ENCODE results near the gene EGFL8.

Gene EGFL8

DNA sequence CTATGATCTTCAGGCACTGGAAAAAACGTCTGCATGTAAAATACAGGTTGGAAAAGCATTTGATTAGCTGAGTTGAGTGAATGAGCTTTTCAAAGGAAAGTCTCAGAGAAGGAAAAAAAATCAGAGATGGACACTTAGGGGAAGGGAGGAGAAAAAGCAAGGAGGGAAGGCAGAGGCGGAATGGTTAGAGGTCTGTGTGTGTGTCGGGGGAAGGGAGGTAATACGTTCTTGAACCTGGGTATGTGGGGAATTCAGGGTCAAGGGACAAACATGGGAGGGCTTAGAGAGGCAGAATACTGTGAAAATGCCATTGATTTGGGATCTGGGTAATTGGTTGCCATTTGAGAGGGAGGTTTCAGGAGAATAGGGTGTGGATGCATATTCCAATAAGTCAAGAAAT is 17.7 kb upstream of the EGFL8 start:
- DNase-seq (ENCODE audit: low read depth, low spot score) = no peak

DNA sequence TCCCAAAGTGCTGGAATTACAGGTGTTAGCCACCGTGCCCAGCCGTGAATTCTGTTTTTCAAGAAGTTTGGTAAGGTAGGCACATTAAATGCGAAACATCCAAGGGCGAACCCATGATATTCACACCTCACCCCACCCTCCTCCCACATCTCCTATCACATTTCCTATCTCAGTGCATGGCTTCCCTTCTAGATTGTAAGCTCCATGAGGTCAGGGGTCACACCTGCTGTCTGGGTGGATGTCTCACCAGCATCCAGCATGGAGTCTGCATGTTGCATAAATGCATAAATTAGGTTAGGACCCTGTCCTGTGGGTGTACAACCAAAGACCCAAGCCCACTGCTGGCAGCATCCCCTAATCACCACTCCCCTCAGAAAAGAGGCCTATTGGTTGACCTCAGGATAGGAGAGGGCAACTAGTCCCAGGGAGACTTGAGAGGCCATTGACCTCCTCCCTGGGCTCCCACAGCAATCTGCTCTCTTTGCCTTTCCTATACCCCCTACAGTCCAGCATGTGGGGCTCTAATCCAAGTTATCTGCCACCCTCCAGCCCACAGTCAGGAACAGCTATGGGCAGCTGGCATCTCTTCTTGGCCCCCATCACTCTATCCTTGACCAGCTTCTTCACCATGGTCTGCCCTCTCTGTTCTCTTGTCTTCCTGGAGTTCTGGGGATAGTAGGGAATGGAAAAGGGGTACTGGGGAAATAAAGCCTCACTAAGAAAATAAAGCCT is 16.8 kb upstream of the EGFL8 start:
- no peak for DNase-seq (ENCODE audit: low read depth, low spot score)

DNA sequence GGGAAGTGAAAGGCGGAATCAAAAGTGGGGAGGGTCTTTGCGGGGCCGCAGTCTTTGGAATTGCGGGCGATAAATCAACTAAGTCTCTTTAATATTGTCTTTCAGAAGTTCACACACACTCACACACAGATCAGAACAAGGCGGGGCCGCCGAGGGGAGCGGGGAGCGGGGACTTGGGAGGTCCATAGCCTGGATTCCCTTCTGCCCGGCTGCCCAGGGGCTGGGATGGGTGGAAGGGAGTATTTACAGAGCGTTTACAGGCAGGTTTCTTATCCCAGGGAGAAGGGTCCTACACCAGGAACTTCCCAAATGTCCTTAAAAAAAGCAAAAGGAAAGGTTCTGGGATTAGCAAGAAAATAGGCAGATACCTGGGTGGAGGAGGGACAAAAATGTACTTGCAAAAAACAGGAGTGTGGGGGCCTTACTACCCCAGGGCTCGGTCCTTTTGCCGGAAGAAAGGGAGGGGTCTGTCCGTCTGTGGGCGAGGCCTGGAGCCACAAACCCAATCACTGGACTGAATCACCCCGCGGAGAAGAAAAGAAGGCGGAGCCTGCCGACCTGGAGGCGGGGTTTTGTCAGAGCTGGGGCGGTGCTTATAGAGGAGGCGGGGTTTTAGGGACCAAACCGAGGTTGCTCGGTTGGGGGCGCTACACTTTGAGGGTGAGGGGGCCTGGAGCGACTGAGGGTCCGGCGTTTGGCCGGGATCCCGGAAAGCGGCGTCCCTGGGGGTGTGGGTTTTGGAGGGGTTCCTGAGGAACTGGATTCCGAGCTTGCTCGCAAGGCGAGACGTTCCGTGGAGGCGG is 15.9 kb upstream of the EGFL8 start:
- DNase-seq (ENCODE audit: low read depth, low spot score) = peak; percentile 75

DNA sequence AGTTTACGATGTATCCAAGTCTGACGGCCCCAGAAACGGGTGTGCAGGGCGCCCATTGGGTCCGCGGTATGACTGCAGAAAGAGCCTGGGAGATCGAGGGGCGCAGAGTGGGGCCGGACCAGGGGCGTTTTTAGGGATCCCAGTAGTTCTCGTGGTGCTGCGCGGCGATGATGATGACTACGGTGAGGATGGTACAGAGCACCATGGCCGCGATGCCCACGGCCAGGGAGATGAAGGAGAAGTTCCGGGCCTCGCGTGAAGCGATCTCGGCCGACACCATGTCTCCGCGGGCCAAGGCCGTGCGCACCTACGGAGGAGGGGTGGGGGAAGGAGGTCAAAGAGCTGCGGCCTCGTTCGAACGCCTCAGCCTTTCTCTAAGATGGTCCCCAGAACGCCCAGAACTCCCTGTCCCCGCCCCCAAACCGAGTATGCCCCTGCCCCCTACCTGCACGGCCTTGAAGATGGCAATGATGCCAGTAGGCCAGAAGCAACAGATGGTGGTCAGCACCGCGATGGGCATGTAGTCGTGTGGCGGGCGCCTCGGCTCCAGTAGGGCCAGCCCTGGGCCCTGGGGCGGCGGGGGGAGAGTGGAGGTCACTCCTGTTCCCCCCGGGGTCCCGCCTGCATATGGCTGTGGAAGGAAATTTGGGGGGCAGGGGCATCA is 15.2 kb upstream of the EGFL8 start:
- DNase-seq (ENCODE audit: low read depth, low spot score) = no peak

DNA sequence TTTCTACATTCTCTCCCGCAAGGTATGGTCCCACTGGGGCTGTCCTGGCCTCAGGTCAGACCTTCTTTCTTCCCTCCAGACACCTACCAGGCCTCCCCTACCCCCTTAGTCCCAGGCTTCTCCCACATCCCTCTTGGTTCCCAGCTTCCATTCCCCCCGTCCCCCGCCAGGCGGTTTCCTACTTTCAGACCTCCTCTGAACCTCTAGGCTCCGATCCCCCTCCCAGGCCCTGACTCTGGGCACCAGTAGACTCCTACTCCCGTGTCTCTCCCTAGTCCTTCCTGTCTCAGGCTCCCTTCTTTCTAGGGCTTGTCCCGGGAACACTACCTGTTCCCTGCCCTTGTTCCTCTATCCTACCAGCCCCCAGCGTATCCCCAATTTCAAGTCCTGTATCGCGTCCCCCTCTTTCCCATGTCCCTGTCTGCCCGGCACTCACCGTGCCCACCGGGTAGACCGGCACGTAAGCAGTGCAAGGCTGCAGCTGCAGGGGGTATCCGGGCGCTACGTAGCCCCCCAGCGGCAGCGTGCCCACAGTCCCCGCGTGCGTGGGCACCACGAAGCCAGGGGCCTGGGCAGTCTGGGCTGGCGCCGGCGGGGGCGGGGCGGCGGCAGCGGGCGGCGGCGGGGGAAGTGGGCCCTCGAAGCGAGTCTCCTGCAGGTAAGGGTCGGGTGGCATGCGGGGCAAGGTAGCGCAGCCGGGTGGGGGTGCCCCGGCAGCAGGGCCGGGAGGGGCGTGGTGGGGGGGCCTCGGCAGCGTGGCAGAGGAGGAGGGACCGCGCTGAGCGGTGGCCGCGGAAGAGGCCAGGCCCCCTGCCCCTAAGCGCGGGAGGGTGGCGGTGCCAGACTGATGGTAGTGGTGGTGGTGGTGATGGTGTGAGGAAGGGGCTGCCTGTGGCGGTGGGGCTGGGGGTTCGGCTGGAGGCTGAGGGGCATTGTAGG is 14.2 kb upstream of the EGFL8 start:
- no peak for DNase-seq (ENCODE audit: low read depth, low spot score)

DNA sequence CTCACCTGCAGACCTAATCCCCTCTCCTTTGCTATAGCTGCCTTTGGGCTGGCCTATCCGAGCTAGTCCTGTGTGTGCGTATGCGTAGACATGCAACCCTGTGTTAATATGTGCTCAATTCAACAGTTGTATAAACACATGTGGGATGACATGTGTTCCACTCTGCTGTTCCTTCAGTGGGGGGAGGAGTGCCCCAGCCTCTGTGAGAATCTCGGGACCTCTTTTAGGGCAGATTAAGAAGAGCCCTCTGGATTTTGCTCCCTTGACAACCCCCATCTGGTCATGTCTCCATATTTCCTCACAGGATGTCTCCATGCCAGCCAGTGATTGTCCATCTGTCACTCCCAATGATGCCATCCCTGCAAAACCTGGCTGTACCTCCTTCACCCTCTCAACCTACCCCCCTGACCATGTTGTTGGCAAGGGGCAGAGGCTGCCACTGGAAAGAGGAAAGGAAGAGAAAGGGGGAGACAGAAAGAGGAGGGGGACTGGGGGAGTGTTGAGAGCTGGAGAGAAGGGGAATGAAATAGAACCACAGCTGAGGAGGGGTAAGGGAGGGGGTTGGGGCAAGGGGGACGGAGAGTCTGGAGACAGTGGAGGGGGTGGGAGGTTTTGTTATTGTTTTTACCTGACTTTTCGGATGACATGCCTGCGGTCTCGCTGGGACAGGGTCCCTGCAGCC is 13.1 kb upstream of the EGFL8 start:
- DNase-seq (ENCODE audit: low read depth, low spot score) = no peak

DNA sequence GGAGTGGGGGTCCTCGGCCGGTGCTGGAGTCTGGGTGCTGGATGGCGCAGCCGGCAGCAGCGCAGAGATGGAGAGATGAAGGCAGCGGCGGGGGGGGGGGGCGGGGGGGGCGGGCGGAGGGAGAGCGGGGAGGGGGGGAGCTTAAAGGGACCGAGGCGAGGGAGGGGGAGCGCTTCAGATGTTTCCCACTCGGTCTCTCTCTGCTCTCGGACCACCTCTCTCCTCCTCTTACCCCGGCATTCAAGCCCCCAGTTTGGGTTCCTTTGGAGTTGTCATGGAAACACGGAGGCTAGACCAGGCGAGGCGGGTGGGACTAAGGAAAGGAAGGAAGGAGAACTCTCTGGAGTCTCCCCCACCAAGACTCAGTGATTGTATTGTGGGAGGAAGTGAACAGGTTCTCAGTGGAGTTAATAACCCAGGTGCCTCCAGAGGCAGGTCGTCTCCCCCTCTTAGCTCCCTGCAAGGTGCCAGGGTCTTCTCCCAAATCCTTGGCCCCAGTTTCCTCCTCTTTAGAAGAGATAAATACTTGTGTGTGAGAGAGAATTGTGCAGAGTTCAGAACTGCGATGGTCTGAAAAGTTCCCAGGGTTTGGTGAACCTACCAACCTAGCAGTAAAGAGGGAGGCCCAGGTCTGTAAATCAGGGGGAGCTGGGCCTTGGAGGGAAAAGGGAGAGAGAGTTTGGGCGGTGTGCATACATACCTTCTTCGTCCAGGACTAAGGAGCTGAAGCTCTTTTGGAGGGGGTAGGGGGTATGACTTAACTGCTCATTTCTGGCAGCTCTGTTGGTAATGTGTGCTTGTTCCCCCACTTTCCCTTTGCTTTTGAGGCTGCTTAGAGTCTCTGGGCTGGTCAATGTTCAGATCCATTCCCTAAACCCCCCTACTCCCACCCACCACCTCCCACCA is 12.3 kb upstream of the EGFL8 start, which contains the start of gene PRRT1:
Gene PRRT1 (minus strand): TSS at position 77 of the 906 bp plus-strand sequence. CDS start 112 bp downstream, outside the sequence.
- DNase-seq (ENCODE audit: low read depth, low spot score) = no peak

DNA sequence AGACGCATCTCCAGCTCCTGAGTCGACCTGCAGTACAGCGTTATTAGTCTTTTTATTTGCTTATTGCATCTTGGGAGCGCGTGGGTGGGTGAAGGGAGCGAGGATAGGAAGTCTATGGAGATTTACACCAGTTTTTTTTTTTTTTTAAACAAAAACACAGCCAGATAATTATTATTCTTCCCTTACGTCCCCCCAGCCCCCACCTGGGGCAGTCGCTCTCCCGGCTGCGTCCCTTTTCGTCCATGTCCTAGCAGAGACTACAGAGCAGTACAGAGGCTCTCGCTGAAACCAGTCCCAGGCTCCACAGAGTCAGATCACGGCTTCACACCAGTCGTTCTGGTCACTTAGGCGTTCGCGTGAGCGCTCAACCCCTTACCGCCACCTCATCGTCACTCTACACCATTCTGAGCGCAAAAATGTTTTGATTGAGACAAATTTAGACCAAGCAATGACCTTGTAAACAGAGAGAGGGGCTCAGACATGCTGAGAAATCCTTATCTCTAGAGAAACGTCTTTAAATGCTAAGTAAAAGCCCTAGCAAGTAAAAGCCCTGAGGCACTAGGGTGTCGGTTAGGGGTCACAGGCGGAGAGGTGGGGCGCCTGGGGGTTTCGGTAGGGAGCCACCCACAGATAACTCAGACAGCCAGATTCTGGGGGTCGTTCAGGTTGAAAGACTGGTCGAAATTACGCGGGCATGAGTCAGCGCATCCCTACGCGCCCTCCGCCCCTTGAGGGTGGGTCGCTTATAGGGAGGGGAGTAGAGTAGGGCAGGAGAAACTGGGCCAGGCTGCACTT is 11.4 kb upstream of the EGFL8 start:
- DNase-seq (ENCODE audit: low read depth, low spot score) = peak; percentile 56

DNA sequence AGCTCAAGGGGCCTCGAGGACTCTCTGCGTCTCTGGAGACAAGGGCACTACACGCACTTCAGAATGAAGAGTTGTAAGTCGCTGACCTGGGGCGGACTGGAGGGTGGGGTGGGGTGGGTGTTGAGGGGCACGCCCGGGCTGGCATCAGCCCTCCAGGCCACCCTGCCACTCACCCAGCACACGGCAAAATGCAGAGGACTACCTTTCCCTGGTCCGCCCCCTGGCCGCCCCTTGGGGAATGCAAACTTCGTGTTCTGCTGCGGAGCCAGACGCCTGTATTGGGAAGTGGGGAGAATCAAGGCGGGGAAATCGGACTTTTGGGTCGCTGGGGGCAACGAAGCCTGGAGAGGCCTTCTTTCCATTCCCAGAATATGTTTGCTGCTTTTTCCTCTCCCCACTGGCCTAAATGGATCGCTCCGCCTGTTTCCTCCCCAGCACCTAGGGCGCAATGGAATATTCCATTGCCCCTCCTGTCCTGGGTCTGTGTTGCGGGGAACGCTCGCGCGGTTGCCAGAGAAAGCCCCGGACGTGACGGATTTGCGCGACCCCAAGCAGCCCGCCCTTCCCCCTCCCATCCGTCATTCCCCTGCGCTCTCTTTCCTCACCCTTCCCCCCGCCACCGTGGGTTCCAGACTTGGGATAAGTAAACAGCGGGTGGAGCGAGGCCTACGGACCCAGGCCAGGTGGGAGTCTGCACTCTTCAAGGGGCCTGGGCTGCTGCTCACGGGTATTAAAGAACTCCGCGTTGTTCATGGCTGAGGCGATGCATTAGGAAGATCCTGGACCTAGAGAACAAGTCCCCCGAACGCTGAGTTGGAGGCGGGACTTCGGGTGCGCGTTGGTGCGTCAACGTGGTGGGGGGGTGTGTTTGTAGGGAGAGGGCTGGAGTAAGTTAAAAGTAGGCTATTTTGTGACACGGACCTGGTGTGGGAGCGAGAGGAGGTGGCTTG is 10.6 kb upstream of the EGFL8 start, which contains the start of gene PPT2:
Gene PPT2 (plus strand): TSS at position 578 of the 950 bp plus-strand sequence. CDS start 454 bp downstream, outside the sequence.
- DNase-seq (ENCODE audit: low read depth, low spot score) = peak; percentile 97

DNA sequence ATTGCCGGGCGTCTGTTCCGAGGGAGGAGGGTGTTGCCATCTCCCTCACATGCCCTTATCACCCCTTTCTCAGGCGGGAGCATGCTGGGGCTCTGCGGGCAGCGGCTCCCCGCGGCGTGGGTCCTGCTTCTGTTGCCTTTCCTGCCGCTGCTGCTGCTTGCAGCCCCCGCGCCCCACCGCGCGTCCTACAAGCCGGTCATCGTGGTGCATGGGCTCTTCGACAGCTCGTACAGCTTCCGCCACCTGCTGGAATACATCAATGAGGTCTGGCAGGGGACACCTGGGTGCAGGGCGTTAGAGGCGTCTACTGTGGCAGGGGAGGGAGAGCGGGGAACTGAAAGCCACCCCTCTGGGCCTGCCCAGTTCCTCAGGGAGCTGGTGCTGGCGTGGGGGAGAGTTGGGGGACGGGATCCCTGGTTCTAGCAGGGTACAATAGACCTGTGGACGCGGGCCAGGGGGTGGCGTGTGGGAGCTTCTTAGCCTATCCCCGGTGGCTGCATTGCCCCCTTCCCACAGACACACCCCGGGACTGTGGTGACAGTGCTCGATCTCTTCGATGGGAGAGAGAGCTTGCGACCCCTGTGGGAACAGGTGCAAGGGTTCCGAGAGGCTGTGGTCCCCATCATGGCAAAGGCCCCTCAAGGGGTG is 9.8 kb upstream of the EGFL8 start:
- DNase-seq (ENCODE audit: low read depth, low spot score) = peak; percentile 83

DNA sequence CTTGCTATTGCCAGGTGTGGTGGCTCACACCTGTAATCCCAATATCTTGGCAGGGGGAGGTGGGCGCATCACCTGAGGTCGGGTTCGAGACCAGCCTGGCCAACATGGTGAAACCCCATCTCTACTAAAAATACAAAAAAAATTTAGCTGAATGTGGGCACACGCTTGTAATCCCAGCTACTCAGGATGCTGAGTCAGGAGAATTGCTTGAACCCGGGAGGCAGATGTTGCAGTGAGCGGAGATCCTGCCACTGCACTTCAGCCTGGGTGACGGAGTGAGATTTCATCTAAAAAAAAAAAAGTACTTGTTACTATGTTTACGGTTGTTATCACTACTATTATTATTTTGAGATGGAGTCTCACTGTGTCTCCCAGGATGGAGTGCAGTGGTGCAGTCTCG is 7.5 kb upstream of the EGFL8 start:
- DNase-seq (ENCODE audit: low read depth, low spot score) = no peak

DNA sequence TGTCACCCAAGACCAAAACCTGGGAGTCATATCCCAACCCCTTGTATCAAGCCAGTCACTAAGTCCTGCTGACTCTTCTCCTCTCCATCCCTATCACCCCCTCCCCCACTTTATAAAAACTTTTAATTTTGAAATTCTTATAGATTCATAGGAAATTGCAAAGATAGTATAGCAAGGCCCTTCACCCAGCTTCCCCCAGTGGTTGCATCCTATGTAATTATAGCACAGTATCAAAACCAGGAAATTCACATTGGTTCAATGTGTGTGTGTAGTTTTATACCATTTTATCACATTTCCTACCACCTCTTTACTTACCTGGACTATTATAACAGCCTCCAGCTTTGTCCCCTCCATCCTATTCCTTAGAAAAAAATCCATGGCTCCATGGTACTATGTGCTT is 6.3 kb upstream of the EGFL8 start:
- DNase-seq (ENCODE audit: low read depth, low spot score) = no peak

DNA sequence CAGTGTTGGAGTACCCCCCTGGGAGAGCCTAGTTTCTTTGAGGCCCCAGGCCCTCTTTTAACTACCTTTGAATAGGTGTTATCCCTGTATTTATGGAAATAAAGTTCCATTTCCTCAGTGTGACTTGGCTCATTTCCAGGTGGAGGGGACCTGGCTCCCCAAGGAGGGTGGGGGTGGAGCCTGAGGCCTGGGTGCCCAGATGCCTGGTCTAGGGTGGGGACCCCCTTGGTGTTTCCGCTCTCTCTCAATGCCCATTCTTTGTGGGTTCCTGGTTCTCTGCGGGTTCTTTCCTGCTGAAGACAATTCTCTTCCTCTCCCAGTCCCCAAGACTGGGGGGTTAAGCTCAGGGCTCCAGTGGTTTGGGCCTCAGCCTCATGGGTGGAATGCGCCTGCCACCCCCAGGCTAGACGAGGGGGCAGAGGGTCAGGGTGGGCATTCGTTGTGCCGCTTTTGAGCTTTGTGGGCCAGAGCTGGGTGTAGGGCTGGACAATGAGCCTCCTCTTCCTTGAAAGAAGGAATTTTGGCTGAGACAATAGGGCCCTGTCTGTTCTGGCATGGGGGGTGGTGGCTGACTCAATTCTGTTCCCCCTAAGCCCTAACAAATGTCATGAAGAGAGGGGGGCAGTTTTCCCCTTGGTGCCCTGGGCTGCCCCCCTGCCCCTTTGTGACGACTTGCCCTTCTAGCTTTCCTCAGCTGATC is 686 bp upstream of the EGFL8 start:
- DNase-seq (ENCODE audit: low read depth, low spot score) = no peak

DNA sequence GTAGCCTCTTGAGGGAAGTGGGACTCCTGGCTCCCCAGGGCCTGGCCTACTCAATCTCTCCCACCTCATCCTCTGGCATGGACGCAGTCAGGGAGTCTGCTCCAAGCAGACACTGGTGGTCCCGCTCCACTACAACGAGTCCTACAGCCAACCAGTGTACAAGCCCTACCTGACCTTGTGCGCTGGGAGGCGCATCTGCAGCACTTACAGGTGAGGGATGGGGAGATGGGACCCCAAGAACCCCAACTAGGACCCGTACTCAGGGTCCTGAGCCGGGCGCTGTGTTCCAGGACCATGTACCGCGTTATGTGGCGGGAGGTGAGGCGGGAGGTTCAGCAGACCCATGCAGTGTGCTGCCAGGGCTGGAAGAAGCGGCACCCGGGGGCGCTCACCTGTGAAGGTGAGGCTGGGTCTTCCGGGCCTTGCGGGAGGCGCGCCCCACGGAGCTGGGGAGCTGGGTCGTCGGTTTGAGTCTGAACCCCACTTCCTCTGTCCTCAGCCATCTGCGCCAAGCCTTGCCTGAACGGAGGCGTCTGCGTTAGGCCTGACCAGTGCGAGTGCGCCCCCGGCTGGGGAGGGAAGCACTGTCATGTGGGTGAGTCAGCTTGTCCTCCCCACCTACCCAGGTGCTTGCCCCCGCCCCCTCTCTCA is 2.1 kb downstream of the EGFL8 start:
- DNase-seq (ENCODE audit: low read depth, low spot score) = no peak

DNA sequence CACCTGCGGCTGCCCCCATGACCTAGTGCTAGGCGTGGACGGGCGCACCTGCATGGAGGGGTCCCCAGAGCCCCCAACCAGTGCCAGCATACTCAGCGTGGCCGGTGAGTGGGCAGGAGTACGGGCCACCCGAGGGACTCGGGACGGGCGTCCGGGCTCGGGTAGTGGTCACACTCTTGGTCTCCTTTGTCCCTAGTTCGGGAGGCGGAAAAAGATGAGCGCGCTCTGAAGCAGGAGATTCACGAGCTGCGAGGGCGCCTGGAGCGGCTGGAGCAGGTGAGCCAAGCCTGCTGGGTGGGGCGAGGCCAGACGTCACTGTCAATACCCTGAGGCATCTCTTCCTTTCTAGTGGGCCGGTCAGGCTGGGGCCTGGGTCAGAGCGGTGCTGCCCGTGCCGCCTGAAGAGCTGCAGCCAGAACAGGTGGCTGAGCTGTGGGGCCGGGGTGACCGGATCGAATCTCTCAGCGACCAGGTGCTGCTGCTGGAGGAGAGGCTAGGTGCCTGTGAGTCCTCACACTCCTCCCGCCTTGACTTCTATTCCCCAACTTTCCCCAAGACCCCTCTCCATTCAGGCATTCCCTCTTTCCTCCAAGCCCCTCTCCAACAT is 2.9 kb downstream of the EGFL8 start:
- DNase-seq (ENCODE audit: low read depth, low spot score) = no peak
